HepG2 (cell line): ENCODE data around the gene ELOVL5.

Experiments used
- ATM ChIP-seq: fragments of 450-650 bp; IDR thresholded peaks from 2 replicates; pipeline ENCODE4 v1.7.1; 2017; ENCODE audit warnings: mild to moderate bottlenecking, borderline replicate concordance
- CEBPB ChIP-seq: IDR thresholded peaks from 2 replicates; pipeline ENCODE4 v1.6.1; 2011; ENCODE audit warnings: low read depth, low read length, improper control_type of control experiment, borderline replicate concordance
- CTCF ChIP-seq: sonication (generic); formaldehyde crosslinking; IDR thresholded peaks from 2 replicates; pipeline ENCODE4 v1.5.0; 2020; ENCODE audit warnings: mild to moderate bottlenecking, missing genetic modification reagents, moderate library complexity
- ERF ChIP-seq: IDR thresholded peaks from 2 replicates; pipeline ENCODE4 v1.6.1; 2018; ENCODE audit warnings: missing biosample characterization, missing genetic modification reagents
- HBP1 ChIP-seq: IDR thresholded peaks from 2 replicates; pipeline ENCODE4 v1.6.1; 2016; ENCODE audit warnings: low read depth, control low read depth
- MAFK ChIP-seq, 2 experiments: IDR thresholded peaks in 1 of 2; conservative IDR thresholded peaks in 1 of 2; 2 replicates each; pipeline ENCODE4 v1.6.1; 2011; ENCODE audit warnings: improper control_type of control experiment in 2 of 2, low read length in 2 of 2
- MLLT10 ChIP-seq: sonication (generic); formaldehyde crosslinking; IDR thresholded peaks from 2 replicates; pipeline ENCODE4 v1.4.0; 2020; ENCODE audit warnings: missing genetic modification reagents
- POLR2A ChIP-seq, 2 experiments: IDR thresholded peaks; 2 replicates each; pipeline ENCODE4 v1.6.1; 2011; ENCODE audit warnings: low read depth in 2 of 2, low read length in 2 of 2, mild to moderate bottlenecking in 1 of 2, moderate library complexity in 1 of 2; ENCODE audit not compliant: insufficient read depth in 1 of 2
- TEAD2 ChIP-seq: sonication (generic); formaldehyde crosslinking; IDR thresholded peaks from 2 replicates; pipeline ENCODE4 v1.9.0; 2021; ENCODE audit warnings: missing genetic modification reagents

GRCh38 chr6:53259860-53260580, 88.7 kb downstream of the ELOVL5 start:
- TF ChIP-seq MLLT10 (CRISPR knock-in tag) (no peak), POLR2A (IDR thresholded peaks at IDR 0.05; ENCODE audit: insufficient read depth in 1 of 2, low read depth in 2 of 2, low read length in 2 of 2) (no peak), ERF (CRISPR knock-in tag) (no peak), CEBPB (no peak), HBP1 (CRISPR knock-in tag) (no peak), MAFK (conservative IDR thresholded peaks at IDR 0.05 in 1 of 2, IDR thresholded peaks at IDR 0.05 in 1 of 2; ENCODE audit: low read length in 2 of 2) (no peak), TEAD2 (CRISPR knock-in tag) (no peak), CTCF (CRISPR knock-in tag) (no peak), ATM (no peak)
